Left ventricle myocardium inferior (tissue), 1 donor: ENCODE results near the gene NOX4. TPM values are rescaled to one million over a fixed set of nuclear protein-coding genes. Genes with fewer than 3 reads are reported as not detected.
"Not testable (repeated sequence)": the region's sequence is repeated elsewhere in the genome, so short reads cannot be mapped to it uniquely, and the experiment has no call there.

Experiments
- DNase-seq: peaks from one replicate; pipeline ENCODE4 v3.0.0-alpha.2; 2020
- H3K27ac ChIP-seq: fragments of 200-600 bp; replicated peaks from 2 replicates; pipeline ENCODE4 v1.8.0; 2021
- H3K27me3 ChIP-seq: fragments of 200-600 bp; 2 replicates; pipeline ENCODE4 v1.8.0; 2021; ENCODE audit warnings: low read depth
- H3K36me3 ChIP-seq: fragments of 200-600 bp; 2 replicates; pipeline ENCODE4 v1.8.0; 2021
- H3K4me1 ChIP-seq: fragments of 200-600 bp; 2 replicates; pipeline ENCODE4 v1.8.0; 2021
- H3K4me3 ChIP-seq: fragments of 200-600 bp; 2 replicates; pipeline ENCODE4 v1.8.0; 2021; ENCODE audit warnings: mild to moderate bottlenecking, moderate library complexity
- H3K9me3 ChIP-seq: fragments of 200-600 bp; replicated peaks from 2 replicates; pipeline ENCODE4 v1.8.0; 2021
- intact Hi-C: fragments of 100-400 bp; cut with micrococcal nuclease; formaldehyde crosslinking; loops from one replicate; pipeline ENCODE4 v1.11.0; 2022
- total RNA-seq: library from RNA; stranded (reverse); fragmentation: NEBNext Ultra II Directional; extraction: Animal tissue kit (Norgen Biotek cat#: 25700); gene quantifications from one replicate; pipeline ENCODE4 v1.2.1, GENCODE V29; 2021
- TF ChIP-seq, protein P1 (sequence below): fragments of 200-600 bp; IDR thresholded peaks from 2 replicates; pipeline ENCODE4 v1.8.0; 2021; ENCODE audit warnings: antibody characterized with exemption, mild to moderate bottlenecking, borderline replicate concordance
- donor health status: DM: no; HTN: yes; CAD: no; lungs with severe emphysema.

NOX4 gene
- total RNA-seq, 1 donor from 2014 or later: 3.5 TPM

GRCh38 chr11:89437317-89437716 is 53.9 kb downstream of the NOX4 start:
- TF ChIP-seq, protein P1, sequence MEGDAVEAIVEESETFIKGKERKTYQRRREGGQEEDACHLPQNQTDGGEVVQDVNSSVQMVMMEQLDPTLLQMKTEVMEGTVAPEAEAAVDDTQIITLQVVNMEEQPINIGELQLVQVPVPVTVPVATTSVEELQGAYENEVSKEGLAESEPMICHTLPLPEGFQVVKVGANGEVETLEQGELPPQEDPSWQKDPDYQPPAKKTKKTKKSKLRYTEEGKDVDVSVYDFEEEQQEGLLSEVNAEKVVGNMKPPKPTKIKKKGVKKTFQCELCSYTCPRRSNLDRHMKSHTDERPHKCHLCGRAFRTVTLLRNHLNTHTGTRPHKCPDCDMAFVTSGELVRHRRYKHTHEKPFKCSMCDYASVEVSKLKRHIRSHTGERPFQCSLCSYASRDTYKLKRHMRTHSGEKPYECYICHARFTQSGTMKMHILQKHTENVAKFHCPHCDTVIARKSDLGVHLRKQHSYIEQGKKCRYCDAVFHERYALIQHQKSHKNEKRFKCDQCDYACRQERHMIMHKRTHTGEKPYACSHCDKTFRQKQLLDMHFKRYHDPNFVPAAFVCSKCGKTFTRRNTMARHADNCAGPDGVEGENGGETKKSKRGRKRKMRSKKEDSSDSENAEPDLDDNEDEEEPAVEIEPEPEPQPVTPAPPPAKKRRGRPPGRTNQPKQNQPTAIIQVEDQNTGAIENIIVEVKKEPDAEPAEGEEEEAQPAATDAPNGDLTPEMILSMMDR: no peak
- Histone ChIP-seq H3K4me3 (no peak overlapping the region), H3K27ac (no peak overlapping the region), H3K9me3 (no peaks in the 10 kb centered on the region), H3K27me3 (no peaks in the 10 kb centered on the region), H3K4me1 (no peaks in the 10 kb centered on the region), H3K36me3 (no peaks in the 10 kb centered on the region)
- no peak for DNase-seq
- intact Hi-C loops: no loop called here

- H3K36me3 ChIP-seq: no peaks in the 10 kb centered on the region
- no peaks in the 10 kb centered on the region for H3K9me3 ChIP-seq
- intact Hi-C loops: no loop called here
- H3K27ac ChIP-seq: no peak overlapping the region
- TF ChIP-seq, protein P1: no peak
- H3K4me3 ChIP-seq: no peak overlapping the region
- H3K27me3 ChIP-seq: no peaks in the 10 kb centered on the region
- H3K4me1 ChIP-seq: no peaks in the 10 kb centered on the region
- DNase-seq: no peak
Observed at GRCh38 chr11:89436071-89436470, 55.1 kb downstream of the NOX4 start.

DNA sequence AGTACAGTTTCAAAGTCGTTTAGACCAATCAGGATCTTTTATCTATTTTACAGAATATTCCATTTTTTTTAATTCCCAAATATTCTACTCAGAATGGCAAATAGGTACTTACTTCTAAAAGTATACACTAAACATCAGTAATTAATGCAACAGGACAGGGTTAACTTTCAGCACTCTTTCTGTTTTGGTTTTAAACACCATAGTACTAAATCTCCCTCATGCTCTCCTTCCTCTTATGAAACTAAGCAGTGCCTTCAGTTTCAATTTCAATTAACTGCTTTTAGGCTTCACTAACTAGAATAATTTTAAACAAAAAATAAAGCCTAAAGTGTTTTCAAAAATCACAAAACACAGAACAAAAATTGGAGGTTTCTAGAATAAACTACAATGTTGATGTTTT is 57.9 kb downstream of the NOX4 start:
- intact Hi-C loops: no loop called here
- no peak overlapping the region for H3K4me3 ChIP-seq
- no peaks in the 10 kb centered on the region for H3K27me3 ChIP-seq
- H3K27ac ChIP-seq: no peak overlapping the region
- no peaks in the 10 kb centered on the region for H3K36me3 ChIP-seq
- no peak for DNase-seq
- H3K4me1 ChIP-seq: no peaks in the 10 kb centered on the region
- no peaks in the 10 kb centered on the region for H3K9me3 ChIP-seq
- TF ChIP-seq, protein P1: no peak

DNA sequence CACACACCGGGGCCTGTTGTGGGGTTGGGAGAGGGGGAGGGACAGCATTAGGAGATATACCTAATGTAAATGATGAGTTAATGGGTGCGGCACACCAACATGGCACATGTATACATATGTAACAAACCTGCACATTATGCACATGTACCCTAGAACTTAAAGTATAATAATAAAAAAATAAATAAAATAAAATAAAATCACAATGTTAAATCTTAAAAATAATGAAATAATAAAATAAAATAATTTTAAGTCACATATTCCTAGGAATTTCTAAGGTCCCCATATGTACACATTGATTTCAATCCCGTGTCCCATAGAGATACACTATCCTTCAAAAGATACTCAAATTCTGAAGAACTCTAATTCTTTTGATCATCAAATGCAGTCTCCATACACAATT is 59.0 kb downstream of the NOX4 start:
- H3K27me3 ChIP-seq, H3K4me3 ChIP-seq, H3K36me3 ChIP-seq, intact Hi-C loops, DNase-seq, H3K4me1 ChIP-seq, H3K27ac ChIP-seq, H3K9me3 ChIP-seq: not testable (repeated sequence)

GRCh38 chr11:89426501-89426900 is 64.7 kb downstream of the NOX4 start:
- H3K4me1 ChIP-seq, H3K27me3 ChIP-seq, intact Hi-C loops, H3K4me3 ChIP-seq, H3K9me3 ChIP-seq, H3K27ac ChIP-seq, DNase-seq, H3K36me3 ChIP-seq: not testable (repeated sequence)

DNA sequence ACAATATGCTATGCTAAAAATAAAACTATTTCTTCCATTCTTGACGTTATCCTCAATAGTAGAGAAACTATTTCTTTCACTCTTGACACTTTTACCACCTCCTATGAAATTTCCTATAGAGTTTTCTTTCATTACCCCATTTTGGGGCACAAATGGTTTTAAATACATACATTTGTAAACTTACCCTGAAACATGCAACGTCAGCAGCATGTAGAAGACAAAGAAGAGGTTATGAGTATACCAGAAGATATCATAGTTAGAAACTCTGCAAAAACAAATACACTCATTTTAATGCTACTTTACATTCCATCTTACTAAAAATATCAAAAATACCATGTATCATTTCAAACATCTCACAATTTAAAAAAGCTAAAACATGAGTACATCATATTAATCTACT is 69.5 kb downstream of the NOX4 start:
- intact Hi-C loops: no loop called here
- H3K4me1 ChIP-seq: no peaks in the 10 kb centered on the region

More for the DNA sequence above, 69.5 kb downstream of the NOX4 start:
- Histone ChIP-seq H3K27me3 (no peaks in the 10 kb centered on the region), H3K9me3 (no peaks in the 10 kb centered on the region), H3K36me3 (no peaks in the 10 kb centered on the region), H3K4me3 (no peak overlapping the region), H3K27ac (no peak overlapping the region)
- no peak for DNase-seq
- TF ChIP-seq, protein P1: no peak
